HepG2 (cell line): ENCODE data around the gene BBOF1. TPM values are rescaled to one million over a fixed set of nuclear protein-coding genes. Genes with fewer than 3 reads are reported as not detected.
A peak's percentile ranks its signal among the peaks of the same experiment; 100 is the strongest.
"Not testable (repeated sequence)": the region's sequence is repeated elsewhere in the genome, so short reads cannot be mapped to it uniquely, and the experiment has no call there.

ENCODE experiments used
- ADNP ChIP-seq: sonication (generic); formaldehyde crosslinking; IDR thresholded peaks from 2 replicates; pipeline ENCODE4 v1.4.0; 2020; ENCODE audit warnings: missing genetic modification reagents
- CEBPG ChIP-seq: IDR thresholded peaks from 2 replicates; pipeline ENCODE4 v1.6.1; 2016
- HDAC1 ChIP-seq: sonication (generic); formaldehyde crosslinking; IDR thresholded peaks from 2 replicates; pipeline ENCODE4 v1.5.1; 2020; ENCODE audit warnings: mild to moderate bottlenecking, missing genetic modification reagents
- HDAC2 ChIP-seq: sonication (generic); formaldehyde crosslinking; IDR thresholded peaks from 2 replicates; pipeline ENCODE4 v1.4.0; 2020; ENCODE audit warnings: missing genetic modification reagents
- HOXA5 ChIP-seq: sonication (generic); formaldehyde crosslinking; IDR thresholded peaks from 2 replicates; pipeline ENCODE4 v1.4.0; 2020; ENCODE audit warnings: missing genetic modification reagents
- KDM1A ChIP-seq: IDR thresholded peaks from 2 replicates; pipeline ENCODE4 v1.6.1; 2016; ENCODE audit warnings: missing compliant biosample characterization
- MED1 ChIP-seq: sonication (generic); formaldehyde crosslinking; IDR thresholded peaks from 2 replicates; pipeline ENCODE4 v1.4.0; 2020; ENCODE audit warnings: missing genetic modification reagents
- MIXL1 ChIP-seq: IDR thresholded peaks from 2 replicates; pipeline ENCODE4 v1.6.1; 2016
- NCOA2 ChIP-seq: sonication (generic); formaldehyde crosslinking; IDR thresholded peaks from 2 replicates; pipeline ENCODE4 v1.8.0; 2022; ENCODE audit warnings: inconsistent platforms
- NR2F6 ChIP-seq, 2 experiments: IDR thresholded peaks; 2 replicates each; pipeline ENCODE4 v1.6.1; 2016; ENCODE audit warnings: antibody characterized with exemption in 1 of 2, mild to moderate bottlenecking in 1 of 2
- PHF21A ChIP-seq: sonication (generic); formaldehyde crosslinking; IDR thresholded peaks from 2 replicates; pipeline ENCODE4 v1.5.0; 2020; ENCODE audit warnings: mild to moderate bottlenecking, missing genetic modification reagents
- RCOR2 ChIP-seq: IDR thresholded peaks from 2 replicates; pipeline ENCODE4 v1.6.1; 2016; ENCODE audit warnings: missing biosample characterization, missing genetic modification reagents
- RXRB ChIP-seq: IDR thresholded peaks from 2 replicates; pipeline ENCODE4 v1.6.1; 2016; ENCODE audit warnings: borderline replicate concordance, missing genetic modification reagents, missing compliant biosample characterization
- THRA ChIP-seq: sonication (generic); formaldehyde crosslinking; IDR thresholded peaks from 2 replicates; pipeline ENCODE4 v1.4.0; 2020; ENCODE audit warnings: missing genetic modification reagents, borderline replicate concordance
- ZBTB20 ChIP-seq: sonication (generic); formaldehyde crosslinking; IDR thresholded peaks from 2 replicates; pipeline ENCODE4 v1.8.1; 2023; ENCODE audit warnings: missing genetic modification reagents, low read depth, mild to moderate bottlenecking, borderline replicate concordance
- ZBTB38 ChIP-seq: sonication (generic); formaldehyde crosslinking; IDR thresholded peaks from 2 replicates; pipeline ENCODE4 v1.5.1; 2020; ENCODE audit warnings: mild to moderate bottlenecking, missing genetic modification reagents
- ZGPAT ChIP-seq: IDR thresholded peaks from 2 replicates; pipeline ENCODE4 v1.6.1; 2016; ENCODE audit warnings: mild to moderate bottlenecking
- ZMYM3 ChIP-seq: sonication (generic); formaldehyde crosslinking; IDR thresholded peaks from 2 replicates; pipeline ENCODE4 v1.5.1; 2020; ENCODE audit warnings: mild to moderate bottlenecking, missing genetic modification reagents
- polyA plus RNA-seq, 8 experiments: library from polyadenylated mRNA; depleted of rRNA in 3 of 8; stranded (reverse) in 7 of 8; unstranded in 1 of 8; fragments of >200 nt; fragmentation: Illumina TruSeq in 4 of 8; extraction: Trizol in 4 of 8; gene quantifications; 2 replicates each; pipeline versions ENCODE4 v1.2.1 to v1.2.3, GENCODE V29; 2011 to 2016; ENCODE audit warnings: low read depth in 4 of 8, missing spikeins in 1 of 8, mixed read lengths in 1 of 8; ENCODE audit not compliant: insufficient read depth in 1 of 8
- total RNA-seq, 5 experiments: library from RNA; depleted of rRNA; stranded (reverse); fragments of >200 nt; fragmentation: Illumina TruSeq; extraction: Trizol; gene quantifications; 2 replicates each; pipeline ENCODE4 v1.2.3, GENCODE V29; 2016; ENCODE audit warnings: low read depth in 1 of 5
- TF ChIP-seq, protein P1 (sequence below): IDR thresholded peaks from 2 replicates; pipeline ENCODE4 v1.4.0; 2020; ENCODE audit warnings: mild to moderate bottlenecking, missing genetic modification reagents
- TF ChIP-seq, protein P2 (sequence below): IDR thresholded peaks from 2 replicates; pipeline ENCODE4 v1.6.1; 2012; ENCODE audit warnings: inconsistent platforms
- TF ChIP-seq, protein P3 (sequence below): sonication (generic); formaldehyde crosslinking; conservative IDR thresholded peaks from 2 replicates; pipeline ENCODE4 v1.4.0; 2020; ENCODE audit warnings: mild to moderate bottlenecking, missing genetic modification reagents, moderate library complexity

Gene BBOF1
- total and polyA plus RNA-seq, 2 of the 13 experiments (the other 11 are each of a cell fraction or from before 2014, with no cell fraction given), result 1.6 to 2.3 TPM

DNA sequence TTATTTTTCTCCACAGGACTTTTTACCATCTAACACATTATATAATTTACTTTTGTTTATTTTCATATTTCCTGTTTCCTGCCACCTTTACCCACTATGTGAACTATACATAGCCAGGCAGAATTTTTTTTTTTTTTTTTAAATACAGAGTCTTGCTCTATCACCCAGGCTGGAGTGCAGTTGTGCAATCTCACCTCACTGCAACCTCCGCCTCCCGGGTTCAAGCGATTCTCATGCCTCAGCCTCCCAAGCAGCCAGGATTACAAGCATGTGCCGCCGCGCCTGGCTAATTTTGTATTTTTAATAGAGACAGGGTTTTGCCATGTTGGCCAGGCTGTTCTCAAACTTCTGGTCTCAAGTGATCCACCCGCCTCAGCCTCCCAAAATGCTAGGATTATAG lies 24.2 kb upstream of the BBOF1 start (continued):
- 0 out of 2 replicates have a peak, but pooled peaks have one; percentile 10 for TF ChIP-seq THRA
- TF ChIP-seq ZGPAT, result peak; percentile 43; the same call in 1 of the 2 replicates
- 0 out of 2 replicates have a peak, but pooled peaks have one; percentile 20 for TF ChIP-seq HOXA5 (CRISPR knock-in tag)
- TF ChIP-seq, protein P1, sequence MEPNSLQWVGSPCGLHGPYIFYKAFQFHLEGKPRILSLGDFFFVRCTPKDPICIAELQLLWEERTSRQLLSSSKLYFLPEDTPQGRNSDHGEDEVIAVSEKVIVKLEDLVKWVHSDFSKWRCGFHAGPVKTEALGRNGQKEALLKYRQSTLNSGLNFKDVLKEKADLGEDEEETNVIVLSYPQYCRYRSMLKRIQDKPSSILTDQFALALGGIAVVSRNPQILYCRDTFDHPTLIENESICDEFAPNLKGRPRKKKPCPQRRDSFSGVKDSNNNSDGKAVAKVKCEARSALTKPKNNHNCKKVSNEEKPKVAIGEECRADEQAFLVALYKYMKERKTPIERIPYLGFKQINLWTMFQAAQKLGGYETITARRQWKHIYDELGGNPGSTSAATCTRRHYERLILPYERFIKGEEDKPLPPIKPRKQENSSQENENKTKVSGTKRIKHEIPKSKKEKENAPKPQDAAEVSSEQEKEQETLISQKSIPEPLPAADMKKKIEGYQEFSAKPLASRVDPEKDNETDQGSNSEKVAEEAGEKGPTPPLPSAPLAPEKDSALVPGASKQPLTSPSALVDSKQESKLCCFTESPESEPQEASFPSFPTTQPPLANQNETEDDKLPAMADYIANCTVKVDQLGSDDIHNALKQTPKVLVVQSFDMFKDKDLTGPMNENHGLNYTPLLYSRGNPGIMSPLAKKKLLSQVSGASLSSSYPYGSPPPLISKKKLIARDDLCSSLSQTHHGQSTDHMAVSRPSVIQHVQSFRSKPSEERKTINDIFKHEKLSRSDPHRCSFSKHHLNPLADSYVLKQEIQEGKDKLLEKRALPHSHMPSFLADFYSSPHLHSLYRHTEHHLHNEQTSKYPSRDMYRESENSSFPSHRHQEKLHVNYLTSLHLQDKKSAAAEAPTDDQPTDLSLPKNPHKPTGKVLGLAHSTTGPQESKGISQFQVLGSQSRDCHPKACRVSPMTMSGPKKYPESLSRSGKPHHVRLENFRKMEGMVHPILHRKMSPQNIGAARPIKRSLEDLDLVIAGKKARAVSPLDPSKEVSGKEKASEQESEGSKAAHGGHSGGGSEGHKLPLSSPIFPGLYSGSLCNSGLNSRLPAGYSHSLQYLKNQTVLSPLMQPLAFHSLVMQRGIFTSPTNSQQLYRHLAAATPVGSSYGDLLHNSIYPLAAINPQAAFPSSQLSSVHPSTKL, result peak; percentile 49; the same call in 1 of the 2 replicates
- 0 out of 2 replicates have a peak, but pooled peaks have one; percentile 27 for TF ChIP-seq MIXL1
- peak; percentile 58; the same call in 1 of the 2 replicates for TF ChIP-seq KDM1A (CRISPR knock-in tag)
- TF ChIP-seq, protein P2, sequence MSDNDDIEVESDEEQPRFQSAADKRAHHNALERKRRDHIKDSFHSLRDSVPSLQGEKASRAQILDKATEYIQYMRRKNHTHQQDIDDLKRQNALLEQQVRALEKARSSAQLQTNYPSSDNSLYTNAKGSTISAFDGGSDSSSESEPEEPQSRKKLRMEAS, result 0 out of 2 replicates have a peak, but pooled peaks have one; percentile 10
- TF ChIP-seq ZBTB38 (CRISPR knock-in tag), result peak; percentile 97
- peak; percentile 88 for TF ChIP-seq CEBPG (CRISPR knock-in tag)
- TF ChIP-seq ZMYM3 (CRISPR knock-in tag), result peak; percentile 83
- TF ChIP-seq ZBTB20 (CRISPR knock-in tag), result peak; percentile 18; the same call in 1 of the 2 replicates
- 0 out of 2 replicates have a peak, but pooled peaks have one; percentile 47 for TF ChIP-seq RXRB (CRISPR knock-in tag)
- 0 out of 2 replicates have a peak, but pooled peaks have one; percentile 25 for TF ChIP-seq HDAC2 (CRISPR knock-in tag)
- TF ChIP-seq NR2F6 (IDR thresholded peaks at IDR 0.05), result not testable (repeated sequence)
- TF ChIP-seq NR2F6 (CRISPR knock-in tag; IDR thresholded peaks at IDR 0.05), result peak; percentile 45; the same call in 1 of the 2 replicates
- TF ChIP-seq, protein P3, sequence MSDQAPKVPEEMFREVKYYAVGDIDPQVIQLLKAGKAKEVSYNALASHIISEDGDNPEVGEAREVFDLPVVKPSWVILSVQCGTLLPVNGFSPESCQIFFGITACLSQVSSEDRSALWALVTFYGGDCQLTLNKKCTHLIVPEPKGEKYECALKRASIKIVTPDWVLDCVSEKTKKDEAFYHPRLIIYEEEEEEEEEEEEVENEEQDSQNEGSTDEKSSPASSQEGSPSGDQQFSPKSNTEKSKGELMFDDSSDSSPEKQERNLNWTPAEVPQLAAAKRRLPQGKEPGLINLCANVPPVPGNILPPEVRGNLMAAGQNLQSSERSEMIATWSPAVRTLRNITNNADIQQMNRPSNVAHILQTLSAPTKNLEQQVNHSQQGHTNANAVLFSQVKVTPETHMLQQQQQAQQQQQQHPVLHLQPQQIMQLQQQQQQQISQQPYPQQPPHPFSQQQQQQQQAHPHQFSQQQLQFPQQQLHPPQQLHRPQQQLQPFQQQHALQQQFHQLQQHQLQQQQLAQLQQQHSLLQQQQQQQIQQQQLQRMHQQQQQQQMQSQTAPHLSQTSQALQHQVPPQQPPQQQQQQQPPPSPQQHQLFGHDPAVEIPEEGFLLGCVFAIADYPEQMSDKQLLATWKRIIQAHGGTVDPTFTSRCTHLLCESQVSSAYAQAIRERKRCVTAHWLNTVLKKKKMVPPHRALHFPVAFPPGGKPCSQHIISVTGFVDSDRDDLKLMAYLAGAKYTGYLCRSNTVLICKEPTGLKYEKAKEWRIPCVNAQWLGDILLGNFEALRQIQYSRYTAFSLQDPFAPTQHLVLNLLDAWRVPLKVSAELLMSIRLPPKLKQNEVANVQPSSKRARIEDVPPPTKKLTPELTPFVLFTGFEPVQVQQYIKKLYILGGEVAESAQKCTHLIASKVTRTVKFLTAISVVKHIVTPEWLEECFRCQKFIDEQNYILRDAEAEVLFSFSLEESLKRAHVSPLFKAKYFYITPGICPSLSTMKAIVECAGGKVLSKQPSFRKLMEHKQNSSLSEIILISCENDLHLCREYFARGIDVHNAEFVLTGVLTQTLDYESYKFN (CRISPR knock-in tag), result 0 out of 2 replicates have a peak, but pooled peaks have one; percentile 16
- 0 out of 2 replicates have a peak, but pooled peaks have one; percentile 24 for TF ChIP-seq PHF21A (CRISPR knock-in tag)
- peak; percentile 69; the same call in 1 of the 2 replicates for TF ChIP-seq MED1 (CRISPR knock-in tag)
- peak; percentile 52; the same call in 1 of the 2 replicates for TF ChIP-seq RCOR2 (CRISPR knock-in tag)
- peak; percentile 40; the same call in 1 of the 2 replicates for TF ChIP-seq HDAC1 (CRISPR knock-in tag)
- 0 out of 2 replicates have a peak, but pooled peaks have one; percentile 18 for TF ChIP-seq NCOA2 (CRISPR knock-in tag)
- TF ChIP-seq ADNP (CRISPR knock-in tag), result peak; percentile 81
